Measurements from ENCODE around the gene YRDC. TPM values are rescaled to one million over a fixed set of nuclear protein-coding genes. Genes with fewer than 3 reads are reported as not detected.

YRDC gene
- polyA plus RNA-seq, 1 of the 3 experiments (the other 2 are of a cell fraction), result 34.2 TPM

- H3K27me3 ChIP-seq (ENCODE audit: insufficient read depth), result no peaks in the 10 kb centered on the region
- no peak for DNase-seq
- no peak overlapping the region for H3K4me3 ChIP-seq (ENCODE audit: low read depth in 2 of 2, low read length in 1 of 2)
- H3K27ac ChIP-seq (ENCODE audit: low read depth in 2 of 2, low read length in 1 of 2), result no peak overlapping the region
- no peak for TF ChIP-seq NRF1 (IDR thresholded peaks at IDR 0.05; ENCODE audit: low read depth, low read length)
- no peak for TF ChIP-seq MAX (IDR thresholded peaks at IDR 0.05; ENCODE audit: low read depth)
- no peak for TF ChIP-seq RXRA (IDR thresholded peaks at IDR 0.05; ENCODE audit: borderline replicate concordance, low read depth)
- no peak for TF ChIP-seq MEF2A (IDR thresholded peaks at IDR 0.05; ENCODE audit: borderline replicate concordance, low read depth)
- TF ChIP-seq SIN3A (IDR thresholded peaks at IDR 0.05; ENCODE audit: borderline replicate concordance, low read depth, low read length), result no peak
- no peak for TF ChIP-seq RFX5 (IDR thresholded peaks at IDR 0.05; ENCODE audit: low read length)
- no peak for TF ChIP-seq RCOR1 (IDR thresholded peaks at IDR 0.05; ENCODE audit: low read length)
- TF ChIP-seq REST (IDR thresholded peaks at IDR 0.05; ENCODE audit: low read depth, low read length), result no peak
- TF ChIP-seq PBX3 (IDR thresholded peaks at IDR 0.05), result no peak
- TF ChIP-seq ELF1 (IDR thresholded peaks at IDR 0.05), result no peak
- TF ChIP-seq RAD21 (IDR thresholded peaks at IDR 0.05; ENCODE audit: low read length), result no peak
- no peak for TF ChIP-seq TAF1 (IDR thresholded peaks at IDR 0.05; ENCODE audit: borderline replicate concordance, low read depth, low read length)
- TF ChIP-seq CTCF (IDR thresholded peaks at IDR 0.05), result no peak
- TF ChIP-seq EP300 (IDR thresholded peaks at IDR 0.05; ENCODE audit: borderline replicate concordance in 1 of 2, low read depth in 1 of 2, low read length in 1 of 2), result no peak
- no peak for TF ChIP-seq TCF12 (IDR thresholded peaks at IDR 0.05)
- no peak overlapping the region for H2AFZ ChIP-seq (ENCODE audit: low read depth)
- CTCF ChIA-PET, result interaction anchor here (0.7 to 3.5 kb wide), 9 partner anchors 9 to 1504 kb away, joined by 3 to 26 read pairs (median 4); partner anchors contain the start of gene MTF1
- H3K9ac ChIP-seq, result no peak overlapping the region
- WGBS (ENCODE audit: low lambda C conversion rate), result 91% methylated on average over 6 of the region's 6 CpGs
- POLR2A ChIA-PET, result interaction anchor here (1.1 kb wide), 1 partner anchor 9 kb away, joined by 5 read pairs; the partner anchor contains the start of gene MTF1
- no peak overlapping the region for H3K4me2 ChIP-seq
- no peaks in the 10 kb centered on the region for H3K9me3 ChIP-seq
- H3K4me1 ChIP-seq (ENCODE audit: control insufficient read depth in 1 of 2, insufficient read depth in 2 of 2, low read depth in 1 of 2, low read length in 1 of 2), result peaks cover 0 to 5% of the 10 kb centered on the region in 2 experiments; a peak in 2 of 4 replicates
- no peaks in the 10 kb centered on the region for H3K9me2 ChIP-seq
- H4K20me1 ChIP-seq (ENCODE audit: insufficient read depth), result peaks cover 65% of the 10 kb centered on the region
- H3K36me3 ChIP-seq (replicated peaks in 1 of 2; ENCODE audit: control insufficient read depth in 1 of 2, insufficient read depth in 2 of 2, low read length in 1 of 2), result peaks cover 28 to 44% of the 10 kb centered on the region in 2 experiments
- peaks cover 99% of the 10 kb centered on the region for H3K79me2 ChIP-seq (ENCODE audit: insufficient read depth)
- peaks cover 3% of the 10 kb centered on the region for H3F3A ChIP-seq (replicated peaks; ENCODE audit: insufficient read depth)
These were observed 42.4 kb upstream of the YRDC start for GRCh38 chr1:37850352-37850955.

Data from SK-N-SH (cell line).